Common myeloid progenitor, CD34-positive (primary cell): Measurements from ENCODE around the gene SLC17A6.

Experiments used
- CTCF ChIA-PET: fragments of 350-600 bp; sonication (Branson Sonifier 250); formaldehyde crosslinking; loops from one replicate; lab custom pipeline; 2021; ENCODE audit warnings: antibody characterized with exemption; lab: Charles Lee
- POLR2A ChIA-PET: fragments of 350-600 bp; sonication (Branson Sonifier 250); formaldehyde crosslinking; loops from one replicate; lab custom pipeline; 2021; ENCODE audit warnings: antibody characterized with exemption; lab: Charles Lee
- DNase-seq, 3 donors: peaks; one replicate each; pipeline versions ENCODE4 v3.0.0 to v3.0.0-alpha.2; 2013
- H3K27ac ChIP-seq, 2 experiments: 1 replicate in 1 of 2; 2 replicates in 1 of 2; pipeline ENCODE4 v1.7.0; 2013; ENCODE audit warnings: inconsistent platforms in 2 of 2, low read length in 2 of 2, mild to moderate bottlenecking in 2 of 2, low read depth in 1 of 2, moderate library complexity in 1 of 2; ENCODE audit not compliant: severe bottlenecking in 2 of 2, insufficient read depth in 1 of 2, poor library complexity in 1 of 2
- H3K27me3 ChIP-seq, 5 experiments: replicated peaks in 2 of 5; 1 replicate in 3 of 5; 2 replicates in 2 of 5; pipeline versions ENCODE4 v1.6.1 to v1.7.0; 2013; ENCODE audit warnings: low read length in 4 of 5, mild to moderate bottlenecking in 2 of 5, moderate library complexity in 2 of 5, inconsistent platforms in 1 of 5; ENCODE audit not compliant: insufficient read depth in 5 of 5, control insufficient read depth in 4 of 5
- H3K36me3 ChIP-seq, 4 experiments: 1 replicate in 2 of 4; 2 replicates in 2 of 4; pipeline versions ENCODE4 v1.6.1 to v1.7.0; 2013; ENCODE audit warnings: low read length in 3 of 4, control low read depth in 1 of 4, mild to moderate bottlenecking in 1 of 4; ENCODE audit not compliant: control insufficient read depth in 4 of 4, insufficient read depth in 4 of 4
- H3K4me1 ChIP-seq, 4 experiments: 1 replicate in 3 of 4; 2 replicates in 1 of 4; pipeline versions ENCODE4 v1.6.1 to v1.7.1; 2013; ENCODE audit warnings: low read length in 3 of 4, mild to moderate bottlenecking in 3 of 4, control low read depth in 1 of 4, inconsistent platforms in 1 of 4, moderate library complexity in 1 of 4; ENCODE audit not compliant: control insufficient read depth in 4 of 4, insufficient read depth in 4 of 4; ENCODE audit errors: control extremely low read depth in 1 of 4
- H3K4me3 ChIP-seq, 7 experiments: 1 replicate in 4 of 7; 2 replicates in 3 of 7; pipeline versions ENCODE4 v1.5.1 to v1.7.0; 2013; ENCODE audit warnings: mild to moderate bottlenecking in 7 of 7, low read length in 6 of 7, moderate library complexity in 6 of 7, inconsistent platforms in 2 of 7, low read depth in 2 of 7, control low read depth in 1 of 7; ENCODE audit not compliant: insufficient read depth in 4 of 7, control insufficient read depth in 1 of 7; ENCODE audit errors: extremely low read depth in 1 of 7
- H3K9me3 ChIP-seq, 5 experiments: 1 replicate in 4 of 5; 2 replicates in 1 of 5; pipeline versions ENCODE4 v1.6.1 to v1.7.1; 2013; ENCODE audit warnings: low read length in 4 of 5, mild to moderate bottlenecking in 2 of 5, inconsistent platforms in 1 of 5, low read depth in 1 of 5, moderate library complexity in 1 of 5; ENCODE audit not compliant: control insufficient read depth in 4 of 5, insufficient read depth in 2 of 5; ENCODE audit errors: control extremely low read depth in 1 of 5
- WGBS: methylation state at CpG from one replicate; pipeline ENCODE4 v1.1.5; 2013; ENCODE audit not compliant: insufficient coverage; 5-methylcytosine and 5-hydroxymethylcytosine counted together

SLC17A6 gene

GRCh38 chr11:22339611-22340010 lies 1.4 kb downstream of the SLC17A6 start:
- Histone ChIP-seq H3K27ac (no peak overlapping the region), H3K9me3 (peaks cover 0 to 10% (median 0%) of the 10 kb centered on the region in 5 experiments), H3K4me1 (peaks cover 0 to 2% (median 0%) of the 10 kb centered on the region in 4 experiments), H3K27me3 (peaks cover 29 to 81% (median 53%) of the 10 kb centered on the region in 5 experiments), H3K4me3 (no peak overlapping the region), H3K36me3 (no peaks in the 10 kb centered on the region)
- POLR2A ChIA-PET, result no interaction called here
- 9% methylated on average over 9 of the region's 9 CpGs for WGBS
- CTCF ChIA-PET, result no interaction called here
- no peak for DNase-seq

- WGBS, result 5% methylated on average over 2 of the region's 6 CpGs
- Histone ChIP-seq H3K4me1 (peaks cover 0 to 2% (median 0%) of the 10 kb centered on the region in 4 experiments), H3K36me3 (no peaks in the 10 kb centered on the region), H3K4me3 (no peak overlapping the region), H3K27ac (no peak overlapping the region), H3K9me3 (peaks cover 0 to 10% (median 0%) of the 10 kb centered on the region in 5 experiments), H3K27me3 (peaks cover 29 to 84% (median 51%) of the 10 kb centered on the region in 5 experiments)
- no peak for DNase-seq
- CTCF ChIA-PET, result no interaction called here
- POLR2A ChIA-PET, result no interaction called here
These were observed 2.1 kb downstream of the SLC17A6 start for GRCh38 chr11:22340235-22340634.

- H3K4me1 ChIP-seq, result peaks cover 0 to 2% (median 0%) of the 10 kb centered on the region in 4 experiments
- WGBS, result 6% methylated on average over 39 of the region's 40 CpGs
- CTCF ChIA-PET, result no interaction called here
These were observed 2.8 kb downstream of the SLC17A6 start for GRCh38 chr11:22340701-22341587.

GRCh38 chr11:22341588-22341931 lies 3.4 kb downstream of the SLC17A6 start:
- DNase-seq, result no peak
- H3K27me3 ChIP-seq, result peaks cover 27 to 88% (median 54%) of the 10 kb centered on the region in 5 experiments
- H3K4me3 ChIP-seq, result no peak overlapping the region
- ChIA-PET POLR2A (no interaction called here), CTCF (no interaction called here)
- 8% methylated on average over 23 of the region's 23 CpGs for WGBS
- peaks cover 0 to 2% (median 0%) of the 10 kb centered on the region in 4 experiments for H3K4me1 ChIP-seq
- peaks cover 0 to 10% (median 0%) of the 10 kb centered on the region in 5 experiments for H3K9me3 ChIP-seq
- H3K27ac ChIP-seq, result no peak overlapping the region
- H3K36me3 ChIP-seq, result no peaks in the 10 kb centered on the region

More at GRCh38 chr11:22340701-22341587, 2.8 kb downstream of the SLC17A6 start:
- Histone ChIP-seq H3K36me3 (no peaks in the 10 kb centered on the region), H3K27ac (no peak overlapping the region), H3K27me3 (peaks cover 27 to 85% (median 50%) of the 10 kb centered on the region in 5 experiments), H3K4me3 (no peak overlapping the region), H3K9me3 (peaks cover 0 to 10% (median 0%) of the 10 kb centered on the region in 5 experiments)
- DNase-seq, result no peak
- POLR2A ChIA-PET, result no interaction called here

- POLR2A ChIA-PET, result no interaction called here
- Histone ChIP-seq H3K27me3 (peaks cover 27 to 85% (median 54%) of the 10 kb centered on the region in 5 experiments), H3K9me3 (peaks cover 0 to 10% (median 0%) of the 10 kb centered on the region in 5 experiments), H3K27ac (no peak overlapping the region), H3K4me3 (no peak overlapping the region), H3K36me3 (no peaks in the 10 kb centered on the region), H3K4me1 (peaks cover 0 to 2% (median 0%) of the 10 kb centered on the region in 4 experiments)
- CTCF ChIA-PET, result no interaction called here
- 4% methylated on average over 14 of the region's 25 CpGs for WGBS
- DNase-seq, result no peak
These were observed 4.2 kb downstream of the SLC17A6 start for GRCh38 chr11:22342211-22343031.

- Histone ChIP-seq H3K4me3 (no peak overlapping the region), H3K4me1 (peaks cover 0 to 2% (median 0%) of the 10 kb centered on the region in 4 experiments), H3K9me3 (peaks cover 0 to 10% (median 0%) of the 10 kb centered on the region in 5 experiments), H3K27ac (no peak overlapping the region), H3K36me3 (no peaks in the 10 kb centered on the region), H3K27me3 (peaks cover 27 to 81% (median 51%) of the 10 kb centered on the region in 5 experiments)
- POLR2A ChIA-PET, result no interaction called here
- WGBS, result 3% methylated on average over 6 of the region's 6 CpGs
- CTCF ChIA-PET, result no interaction called here
- no peak for DNase-seq
These were observed 4.8 kb downstream of the SLC17A6 start for GRCh38 chr11:22343032-22343324.
